NCI-H146 treated with DMSO at 0.1 percent for 48 hours (cell line): Measurements from ENCODE around the gene TMEM95.
"Not testable (repeated sequence)": the region's sequence is repeated elsewhere in the genome, so short reads cannot be mapped to it uniquely, and the experiment has no call there.

Source experiments
- DNase-seq: peaks from one replicate; lab custom pipeline; 2025; ENCODE audit not compliant: unreplicated experiment; lab: John Stamatoyannopoulos, UW

TMEM95 gene

GRCh38 chr17:7323731-7324437 lies 31.1 kb upstream of the TMEM95 start:
- DNase-seq, result no peak

GRCh38 chr17:7324438-7324779 lies 30.5 kb upstream of the TMEM95 start:
- DNase-seq, result no peak

DNA sequence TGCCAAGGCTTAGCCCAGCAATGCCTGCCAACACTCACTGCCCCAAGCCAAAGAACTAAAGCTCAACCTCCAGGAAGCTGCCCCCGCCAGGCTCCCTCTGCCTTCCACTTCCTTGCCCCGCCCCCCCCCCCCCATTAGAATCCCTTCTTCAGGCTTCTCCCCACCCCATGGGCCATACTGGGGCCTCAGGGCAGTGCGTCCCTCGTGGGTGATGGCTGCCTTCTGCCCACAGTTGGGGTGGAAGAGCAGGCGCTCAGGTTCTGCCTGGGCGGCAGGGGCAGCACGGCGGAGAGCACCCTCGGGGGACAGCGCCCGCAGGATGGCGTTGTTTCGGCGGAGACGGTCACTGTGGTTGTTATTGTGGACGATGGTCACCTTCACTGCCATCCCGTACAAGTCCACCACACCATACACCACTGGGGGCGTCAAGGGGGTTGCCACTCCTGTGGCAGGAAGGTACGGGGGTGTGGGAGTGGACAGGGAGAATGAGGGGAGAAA lies 29.9 kb upstream of the TMEM95 start:
- no peak for DNase-seq

- no peak for DNase-seq
These were observed 28.8 kb upstream of the TMEM95 start for GRCh38 chr17:7326186-7326585.

DNA sequence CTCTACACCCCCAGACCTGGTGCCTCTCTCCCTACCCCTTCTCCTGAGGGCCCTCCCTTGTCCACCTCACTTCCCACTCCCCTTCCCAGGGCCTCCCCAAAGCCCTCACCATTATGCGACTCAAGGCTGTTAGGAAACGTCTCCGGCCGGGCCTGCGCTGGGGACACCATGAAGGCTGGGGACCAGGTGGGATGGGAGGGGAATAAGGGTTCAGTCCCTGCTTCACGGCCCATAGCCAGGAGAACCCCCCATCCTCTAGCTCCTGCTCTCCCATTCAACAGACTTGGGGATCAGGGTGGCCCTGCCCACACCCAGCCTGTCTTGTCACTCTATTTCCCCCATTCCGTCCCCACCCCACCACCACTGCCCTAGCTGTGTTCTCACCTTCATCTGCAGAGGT lies 27.9 kb upstream of the TMEM95 start:
- no peak for DNase-seq

DNA sequence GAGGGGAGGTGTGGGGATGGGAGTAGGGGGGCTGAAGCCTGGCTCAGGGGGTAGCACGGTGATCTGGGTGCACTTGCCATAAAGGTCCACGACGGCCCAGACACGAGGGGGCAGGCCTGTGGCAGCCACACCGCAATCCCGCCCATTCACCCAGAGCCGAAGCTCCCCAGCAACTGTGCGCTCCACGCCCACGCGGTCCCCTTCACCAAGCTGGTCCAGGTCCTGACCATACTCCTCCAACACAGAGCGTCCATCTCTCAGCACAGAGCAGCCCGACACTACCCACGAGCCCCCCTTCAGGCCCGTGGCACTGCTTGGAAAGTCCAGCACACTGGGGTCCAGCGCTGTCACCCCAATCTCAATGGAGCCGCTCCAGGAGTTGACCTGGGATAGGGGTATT lies 27.5 kb upstream of the TMEM95 start:
- no peak for DNase-seq

DNA sequence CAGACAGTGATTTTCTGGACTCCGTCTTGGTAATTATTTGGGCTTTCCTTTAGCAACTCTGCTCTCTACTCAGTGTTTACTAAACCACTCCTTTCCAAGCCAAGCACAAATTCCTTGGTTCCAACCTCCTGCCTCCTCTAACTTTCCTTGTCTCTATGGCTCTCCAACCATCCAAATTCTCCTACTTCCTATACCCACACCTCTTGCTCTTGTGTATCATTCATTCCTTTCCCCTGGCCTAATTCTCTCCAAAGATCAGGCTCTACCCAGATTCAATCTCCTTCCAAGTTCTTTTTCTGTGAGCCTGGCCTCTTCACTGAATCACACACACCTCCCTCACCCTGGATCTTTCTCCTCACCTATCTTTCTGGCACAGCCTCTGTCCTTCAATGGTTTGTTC lies 26.9 kb upstream of the TMEM95 start:
- DNase-seq, result no peak

DNA sequence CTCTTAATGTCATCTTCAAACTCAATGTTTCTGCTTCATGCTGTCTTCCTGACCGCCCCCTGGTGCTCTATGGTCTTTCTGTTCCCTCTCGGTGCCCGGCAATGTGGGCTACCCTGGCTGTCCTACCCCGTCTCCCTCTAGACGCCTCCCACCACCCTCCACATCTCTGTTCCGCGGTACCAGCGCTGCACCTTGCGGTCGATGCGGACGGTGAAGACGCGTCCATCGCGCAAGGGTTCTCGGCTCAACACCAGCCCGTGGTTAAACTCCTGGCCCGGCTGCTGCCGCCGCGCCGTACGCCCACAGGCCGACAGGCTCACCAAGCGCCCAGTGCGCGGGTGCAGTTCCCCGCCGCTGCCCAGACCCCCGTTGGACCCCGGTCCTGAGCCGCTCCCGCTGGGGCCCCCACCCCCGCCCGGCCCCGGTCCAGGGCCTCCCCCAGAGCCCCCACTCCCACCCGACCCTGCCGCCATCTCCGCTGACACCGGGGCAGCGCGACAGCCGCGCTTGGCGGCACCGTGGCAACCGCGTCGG lies 26.0 kb upstream of the TMEM95 start, which contains the start of gene NEURL4:
NEURL4 (minus strand) TSS at position 496 of the 534 bp plus-strand sequence; CDS start at position 473, 23 bp downstream.
- DNase-seq, result no peak

- peak; percentile 94 for DNase-seq
These were observed 25.5 kb upstream of the TMEM95 start for GRCh38 chr17:7329374-7329996.

DNA sequence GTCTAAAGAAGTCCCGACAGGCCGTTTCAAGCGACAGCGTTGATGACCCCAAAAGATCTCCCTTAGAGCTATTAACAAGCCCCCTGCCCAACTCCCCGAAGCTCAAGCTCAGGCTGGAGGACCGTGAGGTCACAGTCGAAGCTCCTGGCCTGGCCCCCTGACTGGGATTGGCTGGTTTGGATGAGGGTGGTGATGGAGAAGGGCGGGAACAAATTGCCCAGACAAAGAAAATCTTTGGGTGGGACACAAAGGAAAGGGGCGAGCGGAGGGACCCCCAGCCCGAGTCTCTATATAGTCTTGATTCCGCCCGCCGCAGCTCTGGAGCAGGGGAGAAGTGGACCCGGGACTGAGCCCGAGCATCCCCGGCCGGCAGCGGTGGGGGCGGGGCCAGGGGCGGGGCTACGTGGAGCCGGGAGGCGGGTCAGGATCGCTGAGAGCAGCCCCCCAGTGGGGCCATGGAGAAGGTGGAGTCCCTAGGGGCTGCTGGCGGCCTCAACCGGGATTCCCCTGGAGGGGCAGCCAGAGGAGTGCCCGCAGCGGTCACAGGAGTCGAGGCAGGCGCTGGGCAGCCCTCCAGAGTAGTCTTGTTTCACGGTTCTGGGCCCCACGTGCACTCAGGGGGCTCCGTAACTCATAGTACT lies 24.8 kb upstream of the TMEM95 start:
- DNase-seq, result peak; percentile 68

DNA sequence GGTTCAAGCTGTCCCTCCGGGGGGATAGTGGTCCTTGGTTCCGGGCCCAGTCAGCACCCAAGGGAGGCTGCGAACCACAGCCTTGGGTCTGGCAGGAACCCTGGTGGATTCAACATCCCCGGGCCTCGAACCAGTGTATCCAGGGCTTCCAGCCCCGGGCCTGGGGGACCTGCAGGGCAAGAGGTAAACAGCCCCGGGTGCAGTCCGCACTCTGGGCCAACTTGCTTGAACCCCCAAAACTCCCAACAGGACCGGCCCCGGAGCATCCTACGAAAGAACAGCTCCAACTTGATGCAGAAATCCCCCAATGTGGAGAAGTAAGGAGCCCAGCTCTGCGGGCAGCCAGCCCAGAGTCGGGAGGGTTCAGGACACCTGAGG lies 24.3 kb upstream of the TMEM95 start:
- DNase-seq, result no peak

GRCh38 chr17:7332111-7332510 lies 22.8 kb upstream of the TMEM95 start:
- no peak for DNase-seq

- not testable (repeated sequence) for DNase-seq
These were observed 22.3 kb upstream of the TMEM95 start for GRCh38 chr17:7332600-7333069.

GRCh38 chr17:7334938-7335538 lies 19.9 kb upstream of the TMEM95 start:
- no peak for DNase-seq

DNA sequence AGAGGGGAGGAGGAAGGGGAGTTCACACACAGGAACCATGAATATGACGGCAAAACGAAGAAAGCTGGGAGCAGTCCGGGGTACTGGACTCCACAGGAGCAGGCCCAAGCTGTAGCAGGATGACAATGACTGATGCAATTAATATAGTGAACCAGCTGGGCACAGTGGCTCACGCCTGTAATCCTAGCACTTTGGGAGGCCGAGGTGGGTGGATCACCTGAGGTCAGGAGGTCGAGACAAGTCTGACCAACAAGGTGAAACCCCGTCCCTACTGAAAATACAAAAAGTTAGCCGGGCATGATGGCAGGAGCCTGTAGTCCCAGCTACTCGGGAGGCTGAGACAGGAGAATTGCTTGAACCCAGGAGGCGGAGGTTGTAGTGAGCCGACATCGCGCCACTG lies 19.2 kb upstream of the TMEM95 start:
- not testable (repeated sequence) for DNase-seq

- DNase-seq, result no peak
These were observed 18.4 kb upstream of the TMEM95 start, which contains the start of gene ACAP1 for GRCh38 chr17:7336240-7337175. Gene ACAP1 (plus strand): TSS chr17:7336529. CDS start chr17:7336735, 206 bp downstream.

DNA sequence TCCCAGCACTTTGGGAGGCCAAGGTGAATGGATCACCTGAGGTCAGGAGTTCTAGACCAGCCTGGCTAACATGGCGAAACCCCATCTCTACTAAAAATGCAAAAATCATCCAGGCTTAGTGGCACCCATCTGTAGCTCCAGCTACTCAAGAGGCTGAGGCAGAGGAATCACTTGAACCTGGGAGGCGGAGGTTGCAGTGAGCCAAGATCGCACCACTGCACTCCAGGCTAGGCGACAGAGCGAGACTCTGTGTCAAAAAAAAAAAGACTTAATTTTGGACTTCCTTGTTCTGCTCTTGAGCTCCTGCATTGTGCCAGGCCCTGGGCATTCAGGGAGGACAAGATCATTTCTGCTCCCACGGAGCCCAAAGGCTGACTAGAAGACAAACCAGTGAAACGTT lies 17.4 kb upstream of the TMEM95 start:
- DNase-seq, result not testable (repeated sequence)

DNA sequence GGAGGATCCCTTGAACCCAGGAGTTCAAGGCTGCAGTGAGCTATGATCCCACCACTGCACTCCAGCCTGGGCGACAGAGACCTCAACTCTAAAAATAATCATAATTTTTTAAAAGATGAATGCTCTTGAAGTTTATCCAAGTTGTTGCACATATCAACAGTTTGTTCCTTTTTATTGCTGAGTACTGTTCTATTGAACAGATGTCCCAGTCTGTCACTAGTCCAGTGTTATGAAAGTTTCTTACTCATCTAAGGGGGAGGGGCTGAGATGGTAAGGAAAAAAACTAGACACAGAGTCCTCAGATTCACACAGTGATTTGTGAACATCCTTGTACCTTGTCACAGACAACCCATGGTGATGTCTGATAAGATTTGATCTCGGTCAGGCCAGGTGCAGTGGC lies 14.8 kb upstream of the TMEM95 start:
- no peak for DNase-seq

GRCh38 chr17:7341842-7342241 lies 13.1 kb upstream of the TMEM95 start:
- no peak for DNase-seq

- DNase-seq, result no peak
These were observed 11.7 kb upstream of the TMEM95 start for GRCh38 chr17:7343250-7343649.
